Parathyroid adenoma (tissue), 2 donors: Measurements from ENCODE around the gene YARS2.
"Not testable (repeated sequence)": the region's sequence is repeated elsewhere in the genome, so short reads cannot be mapped to it uniquely, and the experiment has no call there.

Experiments used
- H2AFZ ChIP-seq: fragments of 300-600 bp; sonication (generic); one replicate; pipeline ENCODE4 v1.7.0; 2017; ENCODE audit warnings: antibody characterized with exemption, mild to moderate bottlenecking
- H3K27ac ChIP-seq: fragments of 300-600 bp; sonication (generic); one replicate; pipeline ENCODE4 v1.7.0; 2017
- H3K27me3 ChIP-seq: fragments of 300-600 bp; sonication (generic); one replicate; pipeline ENCODE4 v1.7.0; 2017; ENCODE audit warnings: low read length; ENCODE audit not compliant: control insufficient read depth, insufficient read depth
- H3K36me3 ChIP-seq: fragments of 300-600 bp; sonication (generic); one replicate; pipeline ENCODE4 v1.7.0; 2017; ENCODE audit warnings: low read length; ENCODE audit not compliant: control insufficient read depth, insufficient read depth
- H3K4me1 ChIP-seq: fragments of 300-600 bp; sonication (generic); one replicate; pipeline ENCODE4 v1.7.0; 2017; ENCODE audit warnings: control low read depth
- H3K4me2 ChIP-seq: fragments of 300-600 bp; sonication (generic); one replicate; pipeline ENCODE4 v1.7.0; 2017; ENCODE audit warnings: low read length
- H3K4me3 ChIP-seq: fragments of 300-600 bp; sonication (generic); one replicate; pipeline ENCODE4 v1.7.0; 2017; ENCODE audit warnings: low read depth, low read length
- H3K79me2 ChIP-seq: fragments of 300-600 bp; sonication (generic); one replicate; pipeline ENCODE4 v1.7.0; 2017; ENCODE audit warnings: control low read depth
- H3K9ac ChIP-seq: fragments of 300-600 bp; sonication (generic); one replicate; pipeline ENCODE4 v1.7.0; 2017; ENCODE audit warnings: mild to moderate bottlenecking
- H3K9me3 ChIP-seq: fragments of 300-600 bp; sonication (generic); one replicate; pipeline ENCODE4 v1.7.0; 2017; ENCODE audit warnings: low read length; ENCODE audit not compliant: control insufficient read depth
- CTCF ChIP-seq: fragments of 300-600 bp; sonication (generic); IDR thresholded peaks from one replicate; pipeline ENCODE4 v1.7.0; 2017; ENCODE audit warnings: antibody characterized with exemption, mild to moderate bottlenecking
- donor health status: primary hyperparathyroidism.

Gene YARS2

GRCh38 chr12:32708926-32709325 lies 46.8 kb downstream of the YARS2 start:
- no peaks in the 10 kb centered on the region for H3K36me3 ChIP-seq
- no peaks in the 10 kb centered on the region for H3K9me3 ChIP-seq
- H3K4me3 ChIP-seq = no peak overlapping the region
- no peaks in the 10 kb centered on the region for H3K27me3 ChIP-seq
- TF ChIP-seq CTCF = no peak
- no peak overlapping the region for H2AFZ ChIP-seq
- no peak overlapping the region for H3K9ac ChIP-seq
- no peaks in the 10 kb centered on the region for H3K79me2 ChIP-seq
- no peak overlapping the region for H3K4me2 ChIP-seq
- H3K27ac ChIP-seq = no peak overlapping the region
- H3K4me1 ChIP-seq = no peaks in the 10 kb centered on the region

- H3K36me3 ChIP-seq = no peaks in the 10 kb centered on the region
- no peak overlapping the region for H3K27ac ChIP-seq
- H2AFZ ChIP-seq = no peak overlapping the region
- no peaks in the 10 kb centered on the region for H3K27me3 ChIP-seq
- H3K4me2 ChIP-seq = no peak overlapping the region
- no peak overlapping the region for H3K9ac ChIP-seq
- no peaks in the 10 kb centered on the region for H3K4me1 ChIP-seq
- H3K9me3 ChIP-seq = no peaks in the 10 kb centered on the region
- H3K4me3 ChIP-seq = no peak overlapping the region
- H3K79me2 ChIP-seq = no peaks in the 10 kb centered on the region
- no peak for TF ChIP-seq CTCF
Observed at GRCh38 chr12:32706335-32707024, 49.2 kb downstream of the YARS2 start.

GRCh38 chr12:32705783-32706182 lies 49.9 kb downstream of the YARS2 start:
- no peaks in the 10 kb centered on the region for H3K9me3 ChIP-seq
- TF ChIP-seq CTCF = no peak
- H3K4me1 ChIP-seq = no peaks in the 10 kb centered on the region
- no peaks in the 10 kb centered on the region for H3K79me2 ChIP-seq
- H3K27me3 ChIP-seq = no peaks in the 10 kb centered on the region
- no peak overlapping the region for H3K9ac ChIP-seq
- H2AFZ ChIP-seq = no peak overlapping the region
- no peaks in the 10 kb centered on the region for H3K36me3 ChIP-seq
- H3K4me2 ChIP-seq = no peak overlapping the region
- no peak overlapping the region for H3K27ac ChIP-seq
- H3K4me3 ChIP-seq = no peak overlapping the region

- Histone ChIP-seq H3K36me3 (no peaks in the 10 kb centered on the region), H3K9ac (no peak overlapping the region), H3K9me3 (no peaks in the 10 kb centered on the region), H3K4me1 (no peaks in the 10 kb centered on the region), H3K79me2 (peaks cover 3% of the 10 kb centered on the region), H3K4me2 (no peak overlapping the region), H2AFZ (no peak overlapping the region), H3K27ac (no peak overlapping the region), H3K4me3 (no peak overlapping the region), H3K27me3 (no peaks in the 10 kb centered on the region)
- no peak for TF ChIP-seq CTCF
Observed at GRCh38 chr12:32702946-32703345, 52.8 kb downstream of the YARS2 start.

- Histone ChIP-seq H3K27me3 (no peaks in the 10 kb centered on the region), H3K36me3 (no peaks in the 10 kb centered on the region), H3K9me3 (no peaks in the 10 kb centered on the region), H3K4me3 (no peak overlapping the region), H3K9ac (no peak overlapping the region), H2AFZ (no peak overlapping the region), H3K4me2 (no peak overlapping the region), H3K4me1 (peaks cover under 1% of the 10 kb centered on the region), H3K79me2 (peaks cover 4% of the 10 kb centered on the region), H3K27ac (no peak overlapping the region)
- TF ChIP-seq CTCF = no peak
Observed at GRCh38 chr12:32702473-32702872, 53.2 kb downstream of the YARS2 start.

- not testable (repeated sequence) for H3K4me3 ChIP-seq, H3K36me3 ChIP-seq, H3K9me3 ChIP-seq, H3K4me1 ChIP-seq, H3K27me3 ChIP-seq, H3K27ac ChIP-seq, H2AFZ ChIP-seq, H3K4me2 ChIP-seq, H3K9ac ChIP-seq
- H3K79me2 ChIP-seq = peaks cover 22% of the 10 kb centered on the region
Observed at GRCh38 chr12:32699437-32699836, 56.3 kb downstream of the YARS2 start.
